ENCODE measurements around the gene TUBGCP6. TPM values are rescaled to one million over a fixed set of nuclear protein-coding genes. Genes with fewer than 3 reads are reported as not detected.
"Not testable (repeated sequence)": the region's sequence is repeated elsewhere in the genome, so short reads cannot be mapped to it uniquely, and the experiment has no call there.

TUBGCP6 gene
- total RNA-seq, 1 donor from 2014 or later: 58.1 TPM

DNA sequence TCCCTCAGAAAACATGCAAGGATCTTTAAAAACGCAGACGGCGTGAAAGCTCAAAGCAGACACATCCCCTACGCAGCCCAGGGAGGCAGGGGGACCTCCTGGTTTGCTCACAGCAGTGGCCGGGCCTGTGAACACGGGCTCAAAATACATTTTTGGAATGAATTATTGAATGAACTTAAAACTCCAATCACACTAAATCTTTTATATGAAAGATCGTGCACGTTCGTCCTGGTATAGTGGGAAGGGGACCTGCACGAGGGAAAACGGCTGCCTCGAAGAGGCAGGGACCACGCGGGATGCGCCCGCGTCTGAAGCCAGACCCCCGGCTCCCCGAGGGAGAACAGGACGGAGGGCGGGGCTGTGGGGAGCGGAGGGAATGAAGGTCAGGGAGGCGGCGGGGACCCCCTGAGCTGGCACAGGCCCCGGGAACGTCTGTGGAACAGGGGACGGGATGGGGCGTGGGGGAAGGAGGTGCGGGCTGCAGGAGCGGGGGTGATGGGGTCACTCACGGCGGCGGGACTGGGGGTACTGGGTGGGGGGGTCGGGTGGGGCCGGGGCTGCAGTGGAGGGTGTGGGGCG is 75.6 kb downstream of the TUBGCP6 start:
- DNase-seq (ENCODE audit: low spot score in 2 of 2): no peak
- no peak for TF ChIP-seq CTCF (IDR thresholded peaks at IDR 0.05)
- no peaks in the 10 kb centered on the region for H3K9me3 ChIP-seq
- intact Hi-C loops (cut with DNase I): no loop called here
- peak overlapping the region; percentile 68 to 69 for H3K4me3 ChIP-seq
- no peak overlapping the region for H3K27ac ChIP-seq
- peaks cover 4 to 5% of the 10 kb centered on the region in 2 donors for H3K4me1 ChIP-seq
- no peaks in the 10 kb centered on the region for H3K36me3 ChIP-seq
- no peaks in the 10 kb centered on the region for H3K27me3 ChIP-seq

GRCh38 chr22:50168490-50169180 is 76.2 kb downstream of the TUBGCP6 start:
- H3K4me1 ChIP-seq; intact Hi-C loops (cut with DNase I); H3K27me3 ChIP-seq; DNase-seq (ENCODE audit: low spot score in 2 of 2); H3K9me3 ChIP-seq; H3K36me3 ChIP-seq; H3K27ac ChIP-seq; H3K4me3 ChIP-seq: not testable (repeated sequence)

GRCh38 chr22:50167689-50168489 is 76.9 kb downstream of the TUBGCP6 start:
- peaks cover 4 to 5% of the 10 kb centered on the region in 2 donors for H3K4me1 ChIP-seq
- DNase-seq (ENCODE audit: low spot score in 2 of 2): no peak
- intact Hi-C loops (cut with DNase I): no loop called here
- no peaks in the 10 kb centered on the region for H3K36me3 ChIP-seq
- H3K9me3 ChIP-seq: no peaks in the 10 kb centered on the region
- TF ChIP-seq CTCF (IDR thresholded peaks at IDR 0.05): no peak
- H3K4me3 ChIP-seq: no peak overlapping the region
- no peaks in the 10 kb centered on the region for H3K27me3 ChIP-seq
- H3K27ac ChIP-seq: no peak overlapping the region

Other genes starting within 250 kb of the TUBGCP6 start
- gene IL17REL, start 232.3 kb downstream of the TUBGCP6 start, total RNA-seq: not detected
- not detected for gene TTLL8, start 186.7 kb downstream of the TUBGCP6 start, total RNA-seq
- gene MLC1, start 159.6 kb downstream of the TUBGCP6 start, total RNA-seq: 0.32 TPM
- gene MOV10L1, start 155.0 kb downstream of the TUBGCP6 start, total RNA-seq: not detected
- gene PANX2, start 74.3 kb downstream of the TUBGCP6 start, total RNA-seq: 0.32 TPM
- gene TRABD, start 59.1 kb downstream of the TUBGCP6 start, total RNA-seq: 91.4 TPM
- gene SELENOO, start 44.0 kb downstream of the TUBGCP6 start, total RNA-seq: 41.7 TPM
- gene HDAC10, start 6.2 kb upstream of the TUBGCP6 start, total RNA-seq: 73.2 TPM
- 29.4 TPM for gene MAPK12, start 16.7 kb upstream of the TUBGCP6 start, total RNA-seq
- 117 TPM for gene MAPK11, start 25.4 kb upstream of the TUBGCP6 start, total RNA-seq
- 287 TPM for gene PLXNB2, start 62.6 kb upstream of the TUBGCP6 start, total RNA-seq
- 1.4 TPM for gene DENND6B, start 82.0 kb upstream of the TUBGCP6 start, total RNA-seq
- 55.5 TPM for gene PPP6R2, start 98.3 kb upstream of the TUBGCP6 start, total RNA-seq
- 98.8 TPM for gene SBF1, start 230.0 kb upstream of the TUBGCP6 start, total RNA-seq
- gene ADM2, start 236.5 kb upstream of the TUBGCP6 start, total RNA-seq: not detected
- not detected for gene MIOX, start 241.8 kb upstream of the TUBGCP6 start, total RNA-seq

Data from ascending aorta (tissue), 2 donors.